G401 (cell line): ENCODE data around the gene MARK3. TPM values are rescaled to one million over a fixed set of nuclear protein-coding genes. Genes with fewer than 3 reads are reported as not detected.

Experiments
- DNase-seq: peaks from one replicate; pipeline ENCODE4 v3.0.0-alpha.2; 2015; ENCODE audit warnings: low spot score
- in situ Hi-C: cut with HindIII; loops from 2 replicates; pipeline ENCODE4 v1.10.0; 2016; ENCODE audit warnings: low sequenced_read_pairs, mixed read lengths
- total RNA-seq: library from RNA; depleted of rRNA; stranded (reverse); fragments of >200 nt; shearing (Covaris generic); gene quantifications from 2 replicates; pipeline ENCODE4 v1.2.3, GENCODE V29; 2014

MARK3 gene
- total RNA-seq, 1 experiment from 2014 or later, result 84.8 TPM

DNA sequence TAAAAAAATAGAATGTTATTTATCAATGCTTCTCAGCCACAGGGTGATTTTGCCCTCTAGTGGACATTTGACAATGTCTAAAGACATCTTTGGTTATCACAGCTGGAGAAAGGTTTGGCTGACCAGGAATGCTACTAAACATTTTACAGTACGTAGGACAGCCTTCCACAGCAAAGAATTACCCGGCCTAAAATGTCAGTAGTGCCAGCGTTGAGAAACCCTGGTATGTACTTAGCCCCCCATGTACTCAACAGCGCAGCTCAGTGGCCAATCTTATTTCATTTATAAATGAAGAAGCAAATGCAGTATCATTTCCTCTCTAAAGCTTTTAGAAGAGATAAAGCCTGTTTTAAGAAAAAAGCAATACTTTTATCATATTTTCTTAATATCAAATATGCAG, 5.8 kb downstream of the MARK3 start:
- peak; percentile 65 for DNase-seq
- in situ Hi-C loops, result no loop called here

GRCh38 chr14:103392106-103392505, 6.9 kb downstream of the MARK3 start:
- DNase-seq, result no peak
- in situ Hi-C loops, result no loop called here

GRCh38 chr14:103392572-103392971, 7.4 kb downstream of the MARK3 start:
- in situ Hi-C loops, result no loop called here
- no peak for DNase-seq

- DNase-seq, result no peak
- in situ Hi-C loops, result no loop called here
Observed at GRCh38 chr14:103393070-103393469, 7.9 kb downstream of the MARK3 start.

DNA sequence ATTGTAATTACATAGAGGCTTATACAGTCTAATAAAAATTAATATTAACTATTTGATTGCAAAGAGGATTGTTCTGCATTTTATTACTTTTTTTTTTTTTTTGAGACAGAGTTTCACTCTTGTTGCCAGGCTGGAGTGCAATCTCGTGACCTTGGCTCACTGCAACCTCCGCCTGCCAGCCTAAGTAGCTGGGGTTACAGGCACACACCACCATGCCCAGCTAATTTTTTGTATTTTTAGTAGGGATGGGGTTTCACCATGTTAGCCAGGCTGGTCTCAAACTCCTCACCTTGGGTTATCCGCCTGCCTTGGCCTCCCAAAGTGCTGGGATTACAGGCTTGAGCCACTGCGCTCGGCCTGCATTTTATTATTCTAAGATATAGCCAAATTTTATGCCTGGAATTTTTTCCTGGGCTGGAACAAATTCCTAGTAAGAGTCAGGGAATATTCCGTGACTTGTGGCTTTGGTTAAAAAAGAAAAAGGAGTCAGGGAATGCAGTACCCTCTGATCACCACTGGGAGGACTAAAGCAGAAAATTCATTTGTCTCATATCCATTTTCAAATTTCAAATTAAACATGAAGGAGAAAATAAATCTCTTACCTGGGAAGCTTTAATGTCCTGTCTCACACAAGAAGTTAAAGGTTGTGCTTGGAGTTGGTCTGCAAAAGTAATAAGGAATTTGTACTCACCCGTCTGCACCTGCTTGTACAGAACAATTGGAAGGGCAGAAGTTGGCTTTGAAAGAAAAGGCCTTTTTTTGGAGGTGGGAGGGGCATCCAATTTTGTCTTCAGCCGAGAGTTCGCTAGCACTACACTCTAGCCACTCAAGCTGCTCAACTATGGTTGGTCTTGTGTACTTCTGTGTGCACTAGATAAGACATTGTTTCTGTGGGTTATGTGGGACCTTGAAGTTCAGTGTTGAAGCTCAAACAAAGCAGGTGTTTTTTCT, 8.7 kb downstream of the MARK3 start:
- DNase-seq, result peak; percentile 54
- in situ Hi-C loops, result no loop called here

- in situ Hi-C loops, result no loop called here
Observed at GRCh38 chr14:103395244-103395643, 10.0 kb downstream of the MARK3 start.

DNA sequence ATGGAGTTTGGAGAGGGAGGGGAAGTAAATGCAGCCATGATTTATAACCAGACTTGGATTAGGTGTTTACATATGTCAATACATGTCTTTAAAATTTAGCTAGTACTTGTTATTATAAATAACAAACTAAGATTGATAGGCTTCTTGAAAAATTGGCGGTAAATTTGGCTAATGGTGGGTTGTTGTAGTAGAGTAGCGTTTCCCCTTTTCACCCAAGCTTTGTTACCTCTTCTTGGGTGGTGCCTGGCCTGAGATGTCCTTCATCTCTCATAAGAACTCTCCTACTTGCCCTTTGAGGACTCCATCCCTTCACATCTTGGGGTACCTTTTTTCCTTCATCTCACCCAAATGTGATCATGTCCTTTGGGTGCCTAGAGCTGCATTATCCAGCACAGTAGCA, 11.2 kb downstream of the MARK3 start:
- in situ Hi-C loops, result no loop called here
- DNase-seq, result no peak

More at GRCh38 chr14:103395244-103395643, 10.0 kb downstream of the MARK3 start:
- no peak for DNase-seq

GRCh38 chr14:103398427-103399195, 13.4 kb downstream of the MARK3 start:
- in situ Hi-C loops, result no loop called here
- DNase-seq, result no peak

DNA sequence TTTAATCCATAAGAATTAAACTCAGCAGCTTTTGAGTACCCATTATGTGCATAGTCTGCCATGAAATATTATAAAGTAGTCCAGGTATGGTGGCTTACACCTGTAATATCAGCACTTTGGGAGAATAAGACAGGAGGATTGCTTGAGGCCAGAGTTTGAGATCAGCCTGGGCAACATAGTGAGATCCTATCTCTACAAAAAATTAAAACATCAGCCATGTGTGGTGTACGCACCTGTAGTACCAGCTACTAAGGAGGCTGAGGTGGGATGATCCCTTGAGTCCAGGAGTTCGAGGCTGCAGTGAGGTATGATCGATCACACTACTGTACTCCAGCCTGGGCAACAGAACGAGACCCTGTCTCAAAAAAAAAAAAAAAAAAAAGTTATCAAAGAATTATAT, 15.3 kb downstream of the MARK3 start:
- DNase-seq, result no peak
- in situ Hi-C loops, result loop anchor here (10.0 kb wide), 1 partner anchor 64 kb away; no protein-coding TSS in a partner anchor

GRCh38 chr14:103401223-103402214, 16.3 kb downstream of the MARK3 start:
- in situ Hi-C loops, result loop anchor here (10.0 kb wide), 1 partner anchor 63 kb away; no protein-coding TSS in a partner anchor

GRCh38 chr14:103402695-103403094, 17.5 kb downstream of the MARK3 start:
- in situ Hi-C loops, result loop anchor here (10.0 kb wide), 1 partner anchor 62 kb away; no protein-coding TSS in a partner anchor

More at GRCh38 chr14:103401223-103402214, 16.3 kb downstream of the MARK3 start:
- no peak for DNase-seq

GRCh38 chr14:103404032-103404918, 19.1 kb downstream of the MARK3 start:
- no peak for DNase-seq
- in situ Hi-C loops, result loop anchor here (10.0 kb wide), 1 partner anchor 61 kb away; no protein-coding TSS in a partner anchor

More at GRCh38 chr14:103402695-103403094, 17.5 kb downstream of the MARK3 start:
- no peak for DNase-seq

DNA sequence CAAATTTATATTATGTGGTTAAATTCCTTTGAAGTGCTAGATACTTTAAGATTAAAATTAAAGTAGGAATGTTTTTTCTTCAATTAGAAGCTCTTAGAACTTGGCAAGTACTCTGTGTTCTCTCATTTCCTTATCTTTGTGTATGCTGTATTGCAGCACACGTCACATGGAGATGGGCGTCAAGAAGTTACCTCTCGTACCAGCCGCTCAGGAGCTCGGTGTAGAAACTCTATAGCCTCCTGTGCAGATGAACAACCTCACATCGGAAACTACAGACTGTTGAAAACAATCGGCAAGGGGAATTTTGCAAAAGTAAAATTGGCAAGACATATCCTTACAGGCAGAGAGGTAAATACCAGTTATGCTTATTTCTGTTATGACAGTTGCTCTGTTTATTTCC, 19.7 kb downstream of the MARK3 start:
- in situ Hi-C loops, result loop anchor here (10.0 kb wide), 1 partner anchor 60 kb away; no protein-coding TSS in a partner anchor
- DNase-seq, result no peak

DNA sequence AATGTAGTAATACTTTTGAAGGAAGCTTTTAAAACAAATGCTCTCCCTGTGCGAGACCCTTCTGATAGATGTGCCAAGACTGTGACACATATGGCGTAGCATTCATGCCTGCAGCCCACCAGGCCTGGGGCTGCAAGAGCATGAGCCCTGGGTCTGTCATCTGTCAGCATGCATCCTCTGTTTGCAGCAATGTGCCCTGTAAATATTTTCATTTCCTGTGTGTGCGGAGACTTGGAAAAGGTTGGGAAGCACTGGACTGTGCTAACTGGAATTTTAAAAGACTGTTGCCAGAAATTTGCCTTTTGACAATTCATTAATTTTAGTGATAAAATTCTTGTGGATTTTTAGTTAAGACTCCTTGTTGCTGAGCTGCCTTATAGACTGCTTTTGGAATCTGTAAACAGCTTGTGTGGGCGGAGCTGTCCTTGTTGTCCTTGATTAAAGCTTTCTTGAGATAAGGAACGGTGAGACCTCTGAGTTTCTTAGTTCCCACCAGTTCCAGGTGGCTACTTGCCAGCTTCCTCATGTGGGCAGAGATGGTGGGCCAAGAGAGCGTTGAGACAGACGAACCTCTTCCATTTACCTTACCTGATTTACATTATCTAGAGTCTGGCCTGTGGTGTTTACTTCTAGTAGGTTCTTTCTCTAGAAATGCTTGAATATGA, 23.4 kb downstream of the MARK3 start:
- peak; percentile 52 for DNase-seq
- in situ Hi-C loops, result loop anchor here (10.0 kb wide), 1 partner anchor 56 kb away; no protein-coding TSS in a partner anchor

GRCh38 chr14:103416916-103417315, 31.7 kb downstream of the MARK3 start:
- in situ Hi-C loops, result no loop called here
- no peak for DNase-seq

GRCh38 chr14:103418481-103418818, 33.2 kb downstream of the MARK3 start:
- DNase-seq, result no peak
- in situ Hi-C loops, result no loop called here

DNA sequence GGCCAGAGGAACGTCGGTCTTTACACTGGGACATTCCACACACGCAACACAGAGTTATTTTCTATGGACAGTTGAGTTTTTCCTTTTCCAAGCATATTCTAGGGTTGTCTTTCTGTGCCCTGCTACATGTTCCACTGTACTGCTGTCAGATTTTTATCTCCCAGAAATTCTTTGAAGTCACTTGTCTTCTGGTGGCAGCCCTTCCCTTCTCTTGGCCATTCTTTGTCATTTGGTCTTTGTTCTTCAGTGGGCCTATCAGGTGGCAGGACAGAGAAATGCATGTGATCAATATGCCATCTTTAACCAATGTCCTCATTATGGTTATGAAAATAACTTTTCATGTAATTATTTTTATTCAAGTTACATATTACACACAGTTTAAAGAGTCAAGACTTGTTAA, 36.3 kb downstream of the MARK3 start:
- in situ Hi-C loops, result no loop called here
- DNase-seq, result no peak
